CD14-positive monocyte (primary cell): ENCODE data around the gene DEF6. TPM values are rescaled to one million over a fixed set of nuclear protein-coding genes. Genes with fewer than 3 reads are reported as not detected.

Experiments used
- DNase-seq, 3 donors: peaks; one replicate each; pipeline ENCODE4 v3.0.0-alpha.2; 2011 to 2022
- H2AFZ ChIP-seq: 2 replicates; pipeline ENCODE4 v1.6.0; 2012; ENCODE audit warnings: mild to moderate bottlenecking, low read depth, low read length, inconsistent platforms; ENCODE audit not compliant: insufficient read depth, poor library complexity, severe bottlenecking
- H3K27ac ChIP-seq, 2 donors: 1 replicate in 1 of 2; 2 replicates in 1 of 2; pipeline ENCODE4 v1.5.1; 2012 to 2013; ENCODE audit warnings: low read length in 2 of 2, control low read depth in 1 of 2, inconsistent platforms in 1 of 2, low read depth in 1 of 2, mild to moderate bottlenecking in 1 of 2
- H3K27me3 ChIP-seq, 2 donors: one replicate each; pipeline versions ENCODE4 v1.6.0 to v1.6.1; 2011 to 2013; ENCODE audit warnings: low read length in 2 of 2; ENCODE audit not compliant: control insufficient read depth in 2 of 2, insufficient read depth in 2 of 2
- H3K36me3 ChIP-seq, 2 donors: replicated peaks in 1 of 2; 1 replicate in 1 of 2; 2 replicates in 1 of 2; pipeline versions ENCODE4 v1.5.1 to v1.6.1; 2012 to 2013; ENCODE audit warnings: low read length in 2 of 2, control low read depth in 1 of 2, inconsistent platforms in 1 of 2, mild to moderate bottlenecking in 1 of 2; ENCODE audit not compliant: insufficient read depth in 2 of 2, control insufficient read depth in 1 of 2
- H3K4me1 ChIP-seq, 2 donors: 1 replicate in 1 of 2; 2 replicates in 1 of 2; pipeline versions ENCODE4 v1.5.1 to v1.6.1; 2012 to 2013; ENCODE audit warnings: low read length in 2 of 2, control low read depth in 1 of 2, inconsistent platforms in 1 of 2, mild to moderate bottlenecking in 1 of 2, moderate library complexity in 1 of 2; ENCODE audit not compliant: insufficient read depth in 2 of 2, control insufficient read depth in 1 of 2
- H3K4me2 ChIP-seq: replicated peaks from 2 replicates; pipeline ENCODE3; 2012; ENCODE audit warnings: low read length, moderate library complexity, mild to moderate bottlenecking; ENCODE audit not compliant: poor library complexity, severe bottlenecking; ENCODE audit errors: extremely low read depth
- H3K4me3 ChIP-seq, 3 experiments: fragments of 200-600 bp in 1 of 3; sonication (generic) in 1 of 3; replicated peaks in 1 of 3; 1 replicate in 2 of 3; 2 replicates in 1 of 3; pipeline ENCODE4 v1.5.1; 2011 to 2013; ENCODE audit warnings: low read length in 3 of 3, mild to moderate bottlenecking in 3 of 3, control low read depth in 2 of 3, low read depth in 2 of 3, inconsistent platforms in 1 of 3, moderate library complexity in 1 of 3
- H3K79me2 ChIP-seq: 2 replicates; pipeline ENCODE4 v1.6.0; 2012; ENCODE audit warnings: mild to moderate bottlenecking, control low read depth, inconsistent platforms, low read length, moderate library complexity; ENCODE audit not compliant: insufficient read depth
- H3K9ac ChIP-seq: 2 replicates; pipeline ENCODE4 v1.6.0; 2017; ENCODE audit warnings: low read length, mild to moderate bottlenecking; ENCODE audit not compliant: insufficient read depth, poor library complexity, severe bottlenecking
- H3K9me3 ChIP-seq, 2 donors: replicated peaks in 1 of 2; 1 replicate in 1 of 2; 2 replicates in 1 of 2; pipeline versions ENCODE4 v1.5.1 to v1.6.1; 2012 to 2013; ENCODE audit warnings: low read length in 2 of 2, control low read depth in 1 of 2; ENCODE audit not compliant: control insufficient read depth in 1 of 2, insufficient read depth in 1 of 2
- H4K20me1 ChIP-seq: 2 replicates; pipeline ENCODE4 v1.6.0; 2012; ENCODE audit warnings: mild to moderate bottlenecking, low read length, control low read depth, moderate library complexity; ENCODE audit not compliant: insufficient read depth
- H3K27ac Mint-ChIP-seq, 7 donors: one replicate each; pipeline ENCODE4 v1.8.0; 2020; ENCODE audit warnings: mild to moderate bottlenecking in 7 of 7, mixed read lengths in 7 of 7, moderate library complexity in 6 of 7, inconsistent platforms in 2 of 7
- H3K27me3 Mint-ChIP-seq, 3 donors: one replicate each; pipeline ENCODE4 v1.8.0; 2021 to 2022; ENCODE audit warnings: low read depth in 3 of 3, mild to moderate bottlenecking in 3 of 3, mixed read lengths in 3 of 3, moderate library complexity in 3 of 3, inconsistent platforms in 1 of 3
- H3K36me3 Mint-ChIP-seq, 2 donors: one replicate each; pipeline ENCODE4 v1.8.0; 2020; ENCODE audit warnings: mixed read lengths in 2 of 2, inconsistent platforms in 1 of 2, mild to moderate bottlenecking in 1 of 2
- H3K4me1 Mint-ChIP-seq: one replicate; pipeline ENCODE4 v1.8.0; 2020; ENCODE audit warnings: mild to moderate bottlenecking, mixed read lengths
- H3K4me3 Mint-ChIP-seq, 2 donors: one replicate each; pipeline ENCODE4 v1.8.0; 2020; ENCODE audit warnings: mild to moderate bottlenecking in 2 of 2, mixed read lengths in 2 of 2, moderate library complexity in 1 of 2
- H3K9me3 Mint-ChIP-seq, 7 donors: one replicate each; pipeline ENCODE4 v1.8.0; 2020 to 2022; ENCODE audit warnings: mixed read lengths in 7 of 7, mild to moderate bottlenecking in 6 of 7, moderate library complexity in 6 of 7, inconsistent platforms in 2 of 7
- WGBS: methylation state at CpG from one replicate; pipeline ENCODE4 v1.1.5; 2013; ENCODE audit warnings: missing lambda C conversion rate; ENCODE audit not compliant: insufficient coverage; 5-methylcytosine and 5-hydroxymethylcytosine counted together
- intact Hi-C, 2 donors: fragments of 100-400 bp; cut with micrococcal nuclease; formaldehyde crosslinking; loops; one replicate each; pipeline versions ENCODE4 v1.15.0 to v1.15.1; 2023
- polyA plus RNA-seq, 3 donors: library from polyadenylated mRNA; depleted of rRNA in 1 of 3; unstranded in 2 of 3; stranded (reverse) in 1 of 3; fragments of 300-500 nt in 2 of 3; fragments of >200 nt in 1 of 3; fragmentation: Illumina TruSeq in 2 of 3; gene quantifications; 1 replicate in 2 of 3; 2 replicates in 1 of 3; pipeline ENCODE4 v1.2.3, GENCODE V29; 2012 to 2021
- TF ChIP-seq, protein P1 (sequence below): fragments of 200-600 bp; IDR thresholded peaks from one replicate; pipeline ENCODE4 v1.8.0; 2022; ENCODE audit warnings: antibody characterized with exemption, mild to moderate bottlenecking

DEF6 gene
- polyA plus RNA-seq, 3 donors: 41.2 to 110 (median 59.3) TPM

DNA sequence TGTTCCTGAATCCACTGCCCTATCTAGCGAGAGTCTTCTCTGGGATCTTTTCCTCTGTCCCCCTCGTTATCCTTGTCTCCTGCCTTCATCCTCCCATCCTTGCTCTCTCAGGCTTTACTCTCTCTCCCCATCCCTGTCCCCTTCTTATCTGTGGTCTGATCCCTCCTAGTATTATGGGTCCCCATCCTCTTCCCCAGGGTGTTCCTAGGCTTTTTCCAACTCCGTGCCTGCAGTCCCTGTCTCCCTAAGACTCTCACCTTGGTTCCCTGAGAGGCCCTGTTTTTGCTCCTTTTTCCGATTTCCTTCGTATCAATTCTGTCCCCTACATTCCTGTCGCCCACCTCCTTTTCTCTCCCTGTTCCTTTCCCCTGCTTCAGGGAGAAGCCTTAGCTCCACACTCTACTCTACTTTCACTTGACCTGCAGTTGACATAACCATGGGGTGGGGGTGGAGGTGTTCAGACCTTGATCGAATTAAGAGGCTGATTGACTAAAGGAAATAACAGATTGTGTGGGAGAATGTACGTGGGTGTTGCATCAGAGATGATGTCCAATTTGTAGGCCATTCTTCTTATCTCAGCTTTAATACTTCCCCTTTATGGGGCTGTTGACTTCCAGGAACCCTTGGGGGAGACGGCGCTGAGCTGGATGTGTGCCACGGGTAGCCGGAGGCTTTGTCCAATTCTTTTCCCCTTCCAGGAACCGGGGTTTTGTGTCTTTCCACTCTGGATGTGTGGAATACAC lies 45.6 kb downstream of the DEF6 start:
- Histone ChIP-seq H2AFZ (peak overlapping the region; percentile 56), H4K20me1 (peaks cover 49% of the 10 kb centered on the region), H3K9ac (peak overlapping the region; percentile 83), H3K27ac (peak overlapping the region in 1 of 2 donors; percentile 73), H3K4me1 (peaks cover 17 to 22% of the 10 kb centered on the region in 2 donors), H3K79me2 (peaks cover 17% of the 10 kb centered on the region), H3K9me3 (no peaks in the 10 kb centered on the region), H3K36me3 (peaks cover 16 to 36% of the 10 kb centered on the region in 2 donors), H3K27me3 (peaks cover 6 to 18% of the 10 kb centered on the region in 2 donors), H3K4me3 (peak overlapping the region; percentile 69 to 96 (median 94)), H3K4me2 (peak overlapping the region; percentile 98)
- H3K36me3 Mint-ChIP-seq: peaks cover 37 to 44% of the 10 kb centered on the region in 2 donors
- peaks cover 40% of the 10 kb centered on the region for H3K4me1 Mint-ChIP-seq
- intact Hi-C loops: loop anchor here (1.0 to 5.0 kb wide), 5 partner anchors 28 to 125 kb away; partner anchors contain the start of gene RPL10A (in 2 of the 2)
- peak overlapping the region; percentile 94 to 96 for H3K4me3 Mint-ChIP-seq
- peaks cover 8 to 29% (median 21%) of the 10 kb centered on the region in 3 donors for H3K27me3 Mint-ChIP-seq
- 7% methylated on average over 3 of the region's 13 CpGs for WGBS
- H3K27ac Mint-ChIP-seq: peak overlapping the region; percentile 88 to 98 (median 91)
- DNase-seq: peak; percentile 64 to 82 (median 79)
- H3K9me3 Mint-ChIP-seq: peaks cover 0 to 2% (median 0%) of the 10 kb centered on the region in 7 donors
- TF ChIP-seq, protein P1, sequence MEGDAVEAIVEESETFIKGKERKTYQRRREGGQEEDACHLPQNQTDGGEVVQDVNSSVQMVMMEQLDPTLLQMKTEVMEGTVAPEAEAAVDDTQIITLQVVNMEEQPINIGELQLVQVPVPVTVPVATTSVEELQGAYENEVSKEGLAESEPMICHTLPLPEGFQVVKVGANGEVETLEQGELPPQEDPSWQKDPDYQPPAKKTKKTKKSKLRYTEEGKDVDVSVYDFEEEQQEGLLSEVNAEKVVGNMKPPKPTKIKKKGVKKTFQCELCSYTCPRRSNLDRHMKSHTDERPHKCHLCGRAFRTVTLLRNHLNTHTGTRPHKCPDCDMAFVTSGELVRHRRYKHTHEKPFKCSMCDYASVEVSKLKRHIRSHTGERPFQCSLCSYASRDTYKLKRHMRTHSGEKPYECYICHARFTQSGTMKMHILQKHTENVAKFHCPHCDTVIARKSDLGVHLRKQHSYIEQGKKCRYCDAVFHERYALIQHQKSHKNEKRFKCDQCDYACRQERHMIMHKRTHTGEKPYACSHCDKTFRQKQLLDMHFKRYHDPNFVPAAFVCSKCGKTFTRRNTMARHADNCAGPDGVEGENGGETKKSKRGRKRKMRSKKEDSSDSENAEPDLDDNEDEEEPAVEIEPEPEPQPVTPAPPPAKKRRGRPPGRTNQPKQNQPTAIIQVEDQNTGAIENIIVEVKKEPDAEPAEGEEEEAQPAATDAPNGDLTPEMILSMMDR: no peak

DNA sequence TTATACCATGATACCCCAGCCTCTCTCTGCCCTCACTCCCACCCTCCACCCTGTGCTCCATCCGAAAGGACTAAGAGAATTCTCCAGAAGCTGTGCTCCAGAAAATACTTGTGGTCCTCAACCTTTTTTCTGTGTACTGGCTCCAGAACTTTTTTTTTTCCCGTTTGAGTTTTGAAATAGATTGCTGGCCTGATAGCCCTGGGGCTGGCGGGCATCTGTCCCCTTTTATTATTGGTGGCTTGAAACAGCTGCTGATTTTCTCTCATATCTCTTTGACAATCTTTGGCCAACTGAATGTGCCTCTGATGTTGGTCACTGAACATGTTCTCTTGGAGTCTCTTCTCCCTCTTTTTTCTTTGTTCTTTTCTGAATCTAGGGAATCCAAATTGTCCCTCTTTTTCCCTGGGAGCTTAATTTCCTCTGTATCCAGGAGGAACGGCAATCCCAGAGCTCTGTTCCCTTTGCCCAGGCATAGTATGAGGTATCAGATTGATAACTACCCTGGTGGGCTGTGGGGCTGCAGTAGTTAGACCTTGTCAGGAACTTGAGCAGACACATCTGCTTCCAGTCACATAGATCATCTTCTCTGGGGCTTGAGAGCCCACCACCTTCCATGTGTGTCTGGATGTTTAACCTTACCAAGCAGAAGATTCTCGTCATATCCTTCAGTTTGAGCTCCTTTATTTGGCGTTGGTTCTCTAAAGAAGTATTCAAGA lies 46.4 kb downstream of the DEF6 start:
- Mint-ChIP-seq H3K4me1 (peaks cover 43% of the 10 kb centered on the region), H3K27me3 (peaks cover 10 to 28% (median 17%) of the 10 kb centered on the region in 3 donors), H3K36me3 (peaks cover 44 to 51% of the 10 kb centered on the region in 2 donors), H3K4me3 (peak overlapping the region; percentile 94 to 96), H3K27ac (peak overlapping the region in 6 of 7 donors; percentile 17 to 95 (median 90)), H3K9me3 (peaks cover 0 to 2% (median 0%) of the 10 kb centered on the region in 7 donors)
- peaks cover 6 to 18% of the 10 kb centered on the region in 2 donors for H3K27me3 ChIP-seq
- TF ChIP-seq, protein P1: no peak
- H3K27ac ChIP-seq: no peak overlapping the region
- peak overlapping the region; percentile 69 to 96 (median 94) for H3K4me3 ChIP-seq
- peaks cover 17% of the 10 kb centered on the region for H3K79me2 ChIP-seq
- WGBS: 67% methylated on average over 3 of the region's 6 CpGs
- H3K36me3 ChIP-seq: peaks cover 18 to 43% of the 10 kb centered on the region in 2 donors
- H2AFZ ChIP-seq: no peak overlapping the region
- H3K9me3 ChIP-seq: no peaks in the 10 kb centered on the region
- peak overlapping the region; percentile 98 for H3K4me2 ChIP-seq
- peaks cover 23 to 28% of the 10 kb centered on the region in 2 donors for H3K4me1 ChIP-seq
- intact Hi-C loops: loop anchor here (1.0 to 5.0 kb wide), 5 partner anchors 27 to 124 kb away; partner anchors contain the start of gene RPL10A (in 2 of the 2)
- peaks cover 57% of the 10 kb centered on the region for H4K20me1 ChIP-seq
- H3K9ac ChIP-seq: peak overlapping the region; percentile 83
- no peak for DNase-seq
